PC-9 (cell line): ENCODE results near the gene GUCY1A2.

Source experiments
- CTCF ChIP-seq: fragments of 200-600 bp; sonication (generic); conservative IDR thresholded peaks from 2 replicates; pipeline ENCODE4 v1.6.1; 2017; ENCODE audit warnings: mixed run types, antibody characterized with exemption, mild to moderate bottlenecking, moderate library complexity
- EZH2 ChIP-seq: fragments of 200-600 bp; sonication (generic); IDR thresholded peaks from 2 replicates; pipeline ENCODE4 v1.8.0; 2017; ENCODE audit warnings: antibody characterized with exemption, low read depth

- TF ChIP-seq CTCF (no peak), EZH2 (no peak)
These were observed 224.2 kb downstream of the GUCY1A2 start for GRCh38 chr11:106794058-106794457.
